HG02571 (cell line): ENCODE results near the gene LMAN1L.

Experiments used
- ATAC-seq: cut with Tn5 transposase; IDR thresholded peaks from one replicate; pipeline ENCODE4 v1.9.1; 2021; ENCODE audit warnings: mild to moderate bottlenecking, moderate library complexity; ENCODE audit not compliant: unreplicated experiment

Gene LMAN1L

GRCh38 chr15:74812533-74812932 lies at the start of gene LMAN1L:
TSS of gene LMAN1L (plus strand) at chr15:74812835. CDS start at chr15:74812855, 20 bp downstream.
- no peak for ATAC-seq

- no peak for ATAC-seq
Observed at GRCh38 chr15:74763416-74763815, 49.2 kb upstream of the LMAN1L start.

GRCh38 chr15:74767167-74768098 lies 45.2 kb upstream of the LMAN1L start:
- no peak for ATAC-seq

GRCh38 chr15:74768099-74768770 lies 44.4 kb upstream of the LMAN1L start:
- ATAC-seq: no peak

- no peak for ATAC-seq
Observed at GRCh38 chr15:74768771-74769342, 43.8 kb upstream of the LMAN1L start.

- no peak for ATAC-seq
Observed at GRCh38 chr15:74769463-74770025, 43.1 kb upstream of the LMAN1L start.

GRCh38 chr15:74770211-74770903 lies 42.3 kb upstream of the LMAN1L start:
- no peak for ATAC-seq

- ATAC-seq: no peak
Observed at GRCh38 chr15:74773329-74773728, 39.3 kb upstream of the LMAN1L start.

- no peak for ATAC-seq
Observed at GRCh38 chr15:74773731-74774252, 38.8 kb upstream of the LMAN1L start.

GRCh38 chr15:74775132-74775562 lies 37.5 kb upstream of the LMAN1L start:
- ATAC-seq: no peak

GRCh38 chr15:74775894-74776293 lies 36.7 kb upstream of the LMAN1L start:
- ATAC-seq: no peak

- no peak for ATAC-seq
Observed at GRCh38 chr15:74776821-74777768, 35.5 kb upstream of the LMAN1L start.

- no peak for ATAC-seq
Observed at GRCh38 chr15:74777769-74778598, 34.7 kb upstream of the LMAN1L start.

GRCh38 chr15:74778599-74778970 lies 34.0 kb upstream of the LMAN1L start:
- no peak for ATAC-seq

GRCh38 chr15:74779162-74779648 lies 33.4 kb upstream of the LMAN1L start:
- no peak for ATAC-seq

- ATAC-seq: no peak
Observed at GRCh38 chr15:74780523-74781430, 31.9 kb upstream of the LMAN1L start.
